Measurements from ENCODE around the gene MRPL23.

DNA sequence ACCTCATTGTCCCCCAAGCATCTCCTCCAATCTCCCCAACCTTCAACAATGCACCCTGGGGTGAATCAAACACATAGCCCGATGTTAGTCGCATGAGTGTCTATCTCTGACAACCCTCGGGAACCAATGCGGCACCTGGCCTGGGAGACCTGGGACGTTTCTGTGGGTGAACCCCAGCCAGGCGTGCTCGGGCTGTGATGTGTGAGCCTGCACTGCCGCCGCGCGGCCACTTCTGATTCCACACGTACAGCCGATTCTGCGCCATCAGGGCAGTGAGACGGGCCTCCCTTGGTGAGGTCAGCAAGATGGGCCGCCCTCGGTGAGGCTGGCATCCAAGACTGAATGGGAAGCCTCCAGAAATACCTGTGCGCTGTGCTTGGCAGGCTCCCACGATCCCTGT lies 55.7 kb downstream of the MRPL23 start:
- TF ChIP-seq ZNF589 (CRISPR knock-in tag; conservative IDR thresholded peaks at IDR 0.05) (no peak), JUND (CRISPR knock-in tag; IDR thresholded peaks at IDR 0.05) (no peak), ZBTB40 (IDR thresholded peaks at IDR 0.05) (no peak), ZBTB40 (CRISPR knock-in tag; IDR thresholded peaks at IDR 0.05) (no peak), SMARCE1 (IDR thresholded peaks at IDR 0.05; ENCODE audit: borderline replicate concordance) (no peak), SIN3A (IDR thresholded peaks at IDR 0.05; ENCODE audit: borderline replicate concordance, low read depth, low read length) (no peak), NFYB (CRISPR knock-in tag; IDR thresholded peaks at IDR 0.05) (no peak), GATAD2A (CRISPR knock-in tag; IDR thresholded peaks at IDR 0.05) (no peak), KDM1A (CRISPR knock-in tag; IDR thresholded peaks at IDR 0.05) (no peak), KMT2A (CRISPR knock-in tag; IDR thresholded peaks at IDR 0.05) (no peak), CTCF (CRISPR knock-in tag; IDR thresholded peaks at IDR 0.05) (no peak)
- TF ChIP-seq, protein P1, sequence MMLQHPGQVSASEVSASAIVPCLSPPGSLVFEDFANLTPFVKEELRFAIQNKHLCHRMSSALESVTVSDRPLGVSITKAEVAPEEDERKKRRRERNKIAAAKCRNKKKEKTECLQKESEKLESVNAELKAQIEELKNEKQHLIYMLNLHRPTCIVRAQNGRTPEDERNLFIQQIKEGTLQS (CRISPR knock-in tag; IDR thresholded peaks at IDR 0.05), result no peak

Data from HepG2 (cell line).